ENCODE measurements around the gene SSBP4. TPM values are rescaled to one million over a fixed set of nuclear protein-coding genes. Genes with fewer than 3 reads are reported as not detected.

The SSBP4 gene
- total RNA-seq, 1 donor: 77.8 TPM

DNA sequence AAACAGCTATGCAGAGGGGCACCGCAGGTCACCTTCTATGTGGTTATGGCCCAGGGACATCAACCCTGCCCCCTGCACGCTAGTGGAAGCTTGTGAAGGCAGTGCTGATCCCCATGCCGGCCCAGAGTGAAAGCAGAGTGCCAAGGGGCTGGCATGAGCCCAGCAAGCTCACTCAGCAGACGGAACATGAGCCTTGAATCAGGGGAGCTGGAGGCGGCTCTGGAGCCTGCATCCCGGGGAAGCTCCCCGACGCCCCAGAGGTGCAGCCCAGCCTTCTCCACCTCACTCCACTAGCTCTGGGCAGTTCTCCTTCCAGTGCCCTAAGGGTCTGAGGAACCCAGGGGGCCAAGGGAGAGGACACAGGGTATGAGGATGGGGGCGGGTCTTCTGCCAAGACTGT, 37.8 kb downstream of the SSBP4 start:
- Histone ChIP-seq H3K4me2 (ENCODE audit: insufficient read depth, low read length) (no peak overlapping the region), H3K4me1 (ENCODE audit: insufficient read depth, low read length) (peaks cover 48% of the 10 kb centered on the region), H2AFZ (ENCODE audit: low read length) (no peak overlapping the region), H3K9me3 (ENCODE audit: low read depth, low read length) (no peaks in the 10 kb centered on the region), H3K4me3 (ENCODE audit: insufficient read depth, low read length) (no peak overlapping the region), H3K27ac (ENCODE audit: low read depth, low read length) (peak overlapping the region; percentile 42), H3K36me3 (ENCODE audit: insufficient read depth, low read length) (peaks cover 35% of the 10 kb centered on the region), H4K20me1 (ENCODE audit: insufficient read depth, low read length) (peaks cover 66% of the 10 kb centered on the region), H3K27me3 (ENCODE audit: insufficient read depth, low read length) (no peaks in the 10 kb centered on the region), H3K79me2 (ENCODE audit: insufficient read depth, low read length) (peaks cover 35% of the 10 kb centered on the region)
- peak; percentile 88 for DNase-seq (ENCODE audit: insufficient read length, low spot score, missing footprints)
- TF ChIP-seq, protein P1, sequence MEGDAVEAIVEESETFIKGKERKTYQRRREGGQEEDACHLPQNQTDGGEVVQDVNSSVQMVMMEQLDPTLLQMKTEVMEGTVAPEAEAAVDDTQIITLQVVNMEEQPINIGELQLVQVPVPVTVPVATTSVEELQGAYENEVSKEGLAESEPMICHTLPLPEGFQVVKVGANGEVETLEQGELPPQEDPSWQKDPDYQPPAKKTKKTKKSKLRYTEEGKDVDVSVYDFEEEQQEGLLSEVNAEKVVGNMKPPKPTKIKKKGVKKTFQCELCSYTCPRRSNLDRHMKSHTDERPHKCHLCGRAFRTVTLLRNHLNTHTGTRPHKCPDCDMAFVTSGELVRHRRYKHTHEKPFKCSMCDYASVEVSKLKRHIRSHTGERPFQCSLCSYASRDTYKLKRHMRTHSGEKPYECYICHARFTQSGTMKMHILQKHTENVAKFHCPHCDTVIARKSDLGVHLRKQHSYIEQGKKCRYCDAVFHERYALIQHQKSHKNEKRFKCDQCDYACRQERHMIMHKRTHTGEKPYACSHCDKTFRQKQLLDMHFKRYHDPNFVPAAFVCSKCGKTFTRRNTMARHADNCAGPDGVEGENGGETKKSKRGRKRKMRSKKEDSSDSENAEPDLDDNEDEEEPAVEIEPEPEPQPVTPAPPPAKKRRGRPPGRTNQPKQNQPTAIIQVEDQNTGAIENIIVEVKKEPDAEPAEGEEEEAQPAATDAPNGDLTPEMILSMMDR (IDR thresholded peaks at IDR 0.05; ENCODE audit: extremely low read depth, low read depth, low read length): no peak

- H3K4me1 ChIP-seq (ENCODE audit: insufficient read depth, low read length): peaks cover 41% of the 10 kb centered on the region
- peak; percentile 52 for DNase-seq (ENCODE audit: insufficient read length, low spot score, missing footprints)
- TF ChIP-seq, protein P1 (IDR thresholded peaks at IDR 0.05; ENCODE audit: extremely low read depth, low read depth, low read length): no peak
- H3K4me2 ChIP-seq (ENCODE audit: insufficient read depth, low read length): no peak overlapping the region
- H4K20me1 ChIP-seq (ENCODE audit: insufficient read depth, low read length): peaks cover 64% of the 10 kb centered on the region
- H3K79me2 ChIP-seq (ENCODE audit: insufficient read depth, low read length): peaks cover 30% of the 10 kb centered on the region
- H3K27ac ChIP-seq (ENCODE audit: low read depth, low read length): peak overlapping the region; percentile 37
- H3K4me3 ChIP-seq (ENCODE audit: insufficient read depth, low read length): no peak overlapping the region
- peaks cover 39% of the 10 kb centered on the region for H3K36me3 ChIP-seq (ENCODE audit: insufficient read depth, low read length)
- no peaks in the 10 kb centered on the region for H3K27me3 ChIP-seq (ENCODE audit: insufficient read depth, low read length)
- no peak overlapping the region for H2AFZ ChIP-seq (ENCODE audit: low read length)
- no peaks in the 10 kb centered on the region for H3K9me3 ChIP-seq (ENCODE audit: low read depth, low read length)
Observed at GRCh38 chr19:18457483-18458331, 38.5 kb downstream of the SSBP4 start.

DNA sequence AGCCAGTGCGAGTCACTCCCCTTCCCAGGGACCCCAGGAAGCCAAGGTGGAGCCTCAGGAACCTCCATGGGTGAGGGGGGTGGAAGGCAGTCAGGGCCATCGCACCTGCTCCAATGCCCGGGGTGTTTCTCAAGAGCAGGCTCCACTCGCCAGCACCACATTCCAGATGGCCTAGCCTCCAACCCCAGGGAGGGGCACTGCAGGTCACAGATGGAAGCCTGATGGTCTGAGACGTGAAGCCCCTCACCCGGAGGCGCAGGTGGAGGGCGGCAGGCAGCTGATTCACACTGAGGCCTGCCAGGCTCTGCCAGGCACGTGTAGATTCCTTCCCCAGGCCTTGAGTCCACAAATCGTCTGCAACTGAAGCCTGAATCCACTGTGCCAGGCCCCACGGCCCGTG, 41.7 kb downstream of the SSBP4 start:
- no peak overlapping the region for H2AFZ ChIP-seq (ENCODE audit: low read length)
- peaks cover 76% of the 10 kb centered on the region for H4K20me1 ChIP-seq (ENCODE audit: insufficient read depth, low read length)
- peak; percentile 39 for DNase-seq (ENCODE audit: insufficient read length, low spot score, missing footprints)
- peaks cover 51% of the 10 kb centered on the region for H3K36me3 ChIP-seq (ENCODE audit: insufficient read depth, low read length)
- peaks cover 46% of the 10 kb centered on the region for H3K79me2 ChIP-seq (ENCODE audit: insufficient read depth, low read length)
- peak overlapping the region; percentile 91 for H3K27ac ChIP-seq (ENCODE audit: low read depth, low read length)
- peaks cover 43% of the 10 kb centered on the region for H3K4me1 ChIP-seq (ENCODE audit: insufficient read depth, low read length)
- no peak overlapping the region for H3K4me3 ChIP-seq (ENCODE audit: insufficient read depth, low read length)
- no peaks in the 10 kb centered on the region for H3K27me3 ChIP-seq (ENCODE audit: insufficient read depth, low read length)
- H3K4me2 ChIP-seq (ENCODE audit: insufficient read depth, low read length): no peak overlapping the region
- no peaks in the 10 kb centered on the region for H3K9me3 ChIP-seq (ENCODE audit: low read depth, low read length)
- TF ChIP-seq, protein P1 (IDR thresholded peaks at IDR 0.05; ENCODE audit: extremely low read depth, low read depth, low read length): no peak

GRCh38 chr19:18461471-18461870, 42.3 kb downstream of the SSBP4 start:
- DNase-seq (ENCODE audit: insufficient read length, low spot score, missing footprints): peak; percentile 73
- no peaks in the 10 kb centered on the region for H3K27me3 ChIP-seq (ENCODE audit: insufficient read depth, low read length)
- H3K4me2 ChIP-seq (ENCODE audit: insufficient read depth, low read length): no peak overlapping the region
- peaks cover 43% of the 10 kb centered on the region for H3K4me1 ChIP-seq (ENCODE audit: insufficient read depth, low read length)
- H4K20me1 ChIP-seq (ENCODE audit: insufficient read depth, low read length): peaks cover 76% of the 10 kb centered on the region
- no peak overlapping the region for H3K4me3 ChIP-seq (ENCODE audit: insufficient read depth, low read length)
- H2AFZ ChIP-seq (ENCODE audit: low read length): no peak overlapping the region
- peak overlapping the region; percentile 91 for H3K27ac ChIP-seq (ENCODE audit: low read depth, low read length)
- TF ChIP-seq, protein P1 (IDR thresholded peaks at IDR 0.05; ENCODE audit: extremely low read depth, low read depth, low read length): no peak
- H3K9me3 ChIP-seq (ENCODE audit: low read depth, low read length): no peaks in the 10 kb centered on the region
- peaks cover 50% of the 10 kb centered on the region for H3K36me3 ChIP-seq (ENCODE audit: insufficient read depth, low read length)
- peaks cover 48% of the 10 kb centered on the region for H3K79me2 ChIP-seq (ENCODE audit: insufficient read depth, low read length)
